22Rv1 (cell line): Measurements from ENCODE around the gene NBEAL2.

Experiments
- ZFX ChIP-seq: fragments of 450-650 bp; IDR thresholded peaks from 2 replicates; pipeline ENCODE4 v1.6.1; 2017; ENCODE audit warnings: antibody characterized with exemption, borderline replicate concordance
- TF ChIP-seq, protein P1 (sequence below): fragments of 450-650 bp; IDR thresholded peaks from 2 replicates; pipeline ENCODE4 v1.5.1; 2017; ENCODE audit warnings: mild to moderate bottlenecking

DNA sequence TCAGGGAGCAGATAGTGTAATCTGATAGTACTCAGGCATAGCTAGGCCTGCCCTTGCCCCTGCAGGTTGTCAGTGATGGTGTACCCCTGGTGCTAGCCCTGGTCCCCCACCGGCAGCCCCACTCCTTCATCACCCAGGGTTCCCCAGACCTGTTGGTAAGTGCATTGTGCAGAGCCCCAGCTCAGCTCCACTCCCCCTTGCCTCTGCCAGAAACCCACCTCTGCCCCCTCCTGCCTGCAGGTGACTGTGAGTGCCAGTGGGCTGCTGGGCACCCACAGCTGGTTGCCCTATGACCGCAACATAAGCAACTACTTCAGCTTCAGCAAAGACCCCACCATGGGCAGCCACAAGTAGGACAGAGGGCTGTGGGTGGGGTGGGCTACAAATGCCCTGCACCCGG, 27.5 kb downstream of the NBEAL2 start:
- TF ChIP-seq, protein P1, sequence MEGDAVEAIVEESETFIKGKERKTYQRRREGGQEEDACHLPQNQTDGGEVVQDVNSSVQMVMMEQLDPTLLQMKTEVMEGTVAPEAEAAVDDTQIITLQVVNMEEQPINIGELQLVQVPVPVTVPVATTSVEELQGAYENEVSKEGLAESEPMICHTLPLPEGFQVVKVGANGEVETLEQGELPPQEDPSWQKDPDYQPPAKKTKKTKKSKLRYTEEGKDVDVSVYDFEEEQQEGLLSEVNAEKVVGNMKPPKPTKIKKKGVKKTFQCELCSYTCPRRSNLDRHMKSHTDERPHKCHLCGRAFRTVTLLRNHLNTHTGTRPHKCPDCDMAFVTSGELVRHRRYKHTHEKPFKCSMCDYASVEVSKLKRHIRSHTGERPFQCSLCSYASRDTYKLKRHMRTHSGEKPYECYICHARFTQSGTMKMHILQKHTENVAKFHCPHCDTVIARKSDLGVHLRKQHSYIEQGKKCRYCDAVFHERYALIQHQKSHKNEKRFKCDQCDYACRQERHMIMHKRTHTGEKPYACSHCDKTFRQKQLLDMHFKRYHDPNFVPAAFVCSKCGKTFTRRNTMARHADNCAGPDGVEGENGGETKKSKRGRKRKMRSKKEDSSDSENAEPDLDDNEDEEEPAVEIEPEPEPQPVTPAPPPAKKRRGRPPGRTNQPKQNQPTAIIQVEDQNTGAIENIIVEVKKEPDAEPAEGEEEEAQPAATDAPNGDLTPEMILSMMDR, result no peak
- TF ChIP-seq ZFX, result no peak
